Kidney tubule cell (primary cell): ENCODE results near the gene EPN2.

Experiments used
- DNase-seq: peaks from one replicate; pipeline ENCODE4 v3.0.0-alpha.2; 2018; ENCODE audit warnings: low spot score

EPN2 gene

GRCh38 chr17:19294443-19294842, 57.3 kb downstream of the EPN2 start:
- no peak for DNase-seq

- no peak for DNase-seq
Measured at GRCh38 chr17:19295473-19296135, 58.4 kb downstream of the EPN2 start.

- DNase-seq, result no peak
Measured at GRCh38 chr17:19296786-19297778, 59.9 kb downstream of the EPN2 start.

GRCh38 chr17:19298569-19299213, 61.5 kb downstream of the EPN2 start:
- no peak for DNase-seq

- no peak for DNase-seq
Measured at GRCh38 chr17:19299214-19299747, 62.1 kb downstream of the EPN2 start.

- DNase-seq, result no peak
Measured at GRCh38 chr17:19299866-19300265, 62.7 kb downstream of the EPN2 start.

GRCh38 chr17:19301274-19301951, 64.2 kb downstream of the EPN2 start:
- DNase-seq, result no peak

- DNase-seq, result no peak
Measured at GRCh38 chr17:19301973-19302372, 64.8 kb downstream of the EPN2 start.

GRCh38 chr17:19302791-19303331, 65.7 kb downstream of the EPN2 start:
- DNase-seq, result peak; percentile 14

GRCh38 chr17:19303367-19303776, 66.2 kb downstream of the EPN2 start:
- peak; percentile 66 for DNase-seq

- peak; percentile 87 for DNase-seq
Measured at GRCh38 chr17:19304209-19304608, 67.0 kb downstream of the EPN2 start.

- no peak for DNase-seq
Measured at GRCh38 chr17:19304751-19305150, 67.6 kb downstream of the EPN2 start.

- no peak for DNase-seq
Measured at GRCh38 chr17:19305256-19305655, 68.1 kb downstream of the EPN2 start.

- no peak for DNase-seq
Measured at GRCh38 chr17:19305761-19306159, 68.6 kb downstream of the EPN2 start.

GRCh38 chr17:19306160-19307111, 69.3 kb downstream of the EPN2 start:
- DNase-seq, result no peak

GRCh38 chr17:19307521-19307920, 70.4 kb downstream of the EPN2 start:
- no peak for DNase-seq

GRCh38 chr17:19308398-19308797, 71.2 kb downstream of the EPN2 start:
- DNase-seq, result no peak

GRCh38 chr17:19309701-19310100, 72.5 kb downstream of the EPN2 start:
- no peak for DNase-seq

GRCh38 chr17:19310151-19310550, 73.0 kb downstream of the EPN2 start:
- no peak for DNase-seq

- DNase-seq, result no peak
Measured at GRCh38 chr17:19311016-19311415, 73.8 kb downstream of the EPN2 start.
